SK-N-MC (cell line): ENCODE results near the gene C1orf167.

ENCODE experiments used
- EZH2 ChIP-seq: fragments of 200-600 bp; sonication (generic); IDR thresholded peaks from one replicate; pipeline ENCODE4 v1.6.1; 2017; ENCODE audit warnings: antibody characterized with exemption
- FOXP2 ChIP-seq: optimal IDR thresholded peaks from 2 replicates; pipeline ENCODE3; 2011; ENCODE audit warnings: mild to moderate bottlenecking, moderate library complexity; ENCODE audit not compliant: insufficient read depth; ENCODE audit errors: extremely low read length, control extremely low read depth
- POLR2AphosphoS5 ChIP-seq: IDR thresholded peaks from 2 replicates; pipeline ENCODE4 v1.6.1; 2012; ENCODE audit warnings: mild to moderate bottlenecking, low read depth, low read length, borderline replicate concordance

DNA sequence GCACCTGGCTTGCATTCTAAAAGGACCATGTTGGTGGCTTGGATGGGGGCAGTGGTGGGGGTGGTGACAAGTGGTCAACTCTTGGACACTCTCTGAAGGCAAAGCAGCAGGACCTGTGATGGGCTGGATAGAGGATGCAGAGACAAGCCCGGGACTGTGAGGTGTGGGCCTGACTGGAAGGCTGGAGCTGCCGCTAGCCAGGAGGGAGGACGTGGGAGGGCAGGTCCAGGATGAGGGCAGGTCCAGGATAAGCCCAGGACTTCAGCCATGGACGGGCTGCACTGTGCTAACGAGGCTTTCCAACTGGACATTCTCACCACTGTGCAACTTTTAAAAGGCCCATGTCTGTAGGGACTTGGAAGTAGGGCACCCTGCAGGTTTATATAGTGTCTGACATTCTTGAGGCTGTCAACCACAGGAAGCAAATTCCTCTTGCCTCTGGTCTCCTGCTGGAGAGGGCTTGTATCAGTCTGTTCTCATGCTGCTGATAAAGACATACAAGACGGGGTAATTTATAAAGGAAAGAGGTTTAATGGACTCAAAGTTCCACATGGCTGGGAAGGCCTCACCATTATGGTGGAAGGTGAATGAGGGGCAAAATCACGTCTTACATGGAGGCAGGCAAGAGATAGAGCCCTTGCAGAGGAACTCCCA is 8.3 kb upstream of the C1orf167 start:
- TF ChIP-seq EZH2 (no peak), POLR2AphosphoS5 (no peak), FOXP2 (no peak)
